H9 (cell line): ENCODE measurements around the gene BPIFB2. TPM values are rescaled to one million over a fixed set of nuclear protein-coding genes. Genes with fewer than 3 reads are reported as not detected.
A peak's percentile ranks its signal among the peaks of the same experiment; 100 is the strongest.

Experiments used
- DNase-seq: peaks from one replicate; pipeline ENCODE4 v3.0.0-alpha.2; 2017
- H2AFZ ChIP-seq: one replicate; pipeline ENCODE4 v1.6.1; 2013; ENCODE audit warnings: mild to moderate bottlenecking, low read length, control low read depth, moderate library complexity
- H2AK5ac ChIP-seq: 2 replicates; pipeline ENCODE4 v1.6.1; 2013; ENCODE audit warnings: low read length, control low read depth, mixed read lengths; ENCODE audit not compliant: insufficient read length
- H2BK120ac ChIP-seq: one replicate; pipeline ENCODE4 v1.6.1; 2013; ENCODE audit warnings: low read depth, mild to moderate bottlenecking, low read length, control low read depth, inconsistent platforms; ENCODE audit not compliant: poor library complexity, severe bottlenecking
- H2BK12ac ChIP-seq: 2 replicates; pipeline ENCODE4 v1.6.1; 2013; ENCODE audit warnings: low read length, control low read depth, mixed read lengths, low read depth; ENCODE audit not compliant: insufficient read length
- H2BK15ac ChIP-seq: 2 replicates; pipeline ENCODE4 v1.6.1; 2013; ENCODE audit warnings: low read depth, low read length, control low read depth
- H2BK20ac ChIP-seq: one replicate; pipeline ENCODE4 v1.6.1; 2013; ENCODE audit warnings: low read depth, mild to moderate bottlenecking, low read length, control low read depth, inconsistent platforms; ENCODE audit not compliant: poor library complexity, severe bottlenecking
- H2BK5ac ChIP-seq: 2 replicates; pipeline ENCODE4 v1.6.1; 2013; ENCODE audit warnings: low read length, control low read depth, mixed read lengths; ENCODE audit not compliant: insufficient read length
- H3K14ac ChIP-seq: 2 replicates; pipeline ENCODE4 v1.6.1; 2013; ENCODE audit warnings: low read length, control low read depth; ENCODE audit not compliant: insufficient read depth
- H3K18ac ChIP-seq: 2 replicates; pipeline ENCODE4 v1.6.1; 2013; ENCODE audit warnings: low read depth, mild to moderate bottlenecking, mixed read lengths, low read length, control low read depth; ENCODE audit not compliant: insufficient read length
- H3K23ac ChIP-seq: 2 replicates; pipeline ENCODE4 v1.6.1; 2013; ENCODE audit warnings: low read length, control low read depth, mixed read lengths, low read depth; ENCODE audit not compliant: insufficient read length
- H3K23me2 ChIP-seq: 2 replicates; pipeline ENCODE4 v1.6.1; 2013; ENCODE audit warnings: low read depth, mild to moderate bottlenecking, mixed read lengths, low read length, control low read depth; ENCODE audit not compliant: insufficient read length, poor library complexity, severe bottlenecking
- H3K27ac ChIP-seq: 2 replicates; pipeline ENCODE4 v1.5.1; 2013; ENCODE audit warnings: low read length, control low read depth, mixed read lengths, low read depth; ENCODE audit not compliant: insufficient read length
- H3K27me3 ChIP-seq: 2 replicates; pipeline ENCODE4 v1.6.1; 2013; ENCODE audit warnings: low read length, control low read depth, inconsistent platforms; ENCODE audit not compliant: insufficient read depth
- H3K4ac ChIP-seq: 2 replicates; pipeline ENCODE4 v1.6.1; 2013; ENCODE audit warnings: low read depth, mild to moderate bottlenecking, control low read depth, inconsistent platforms, low read length, moderate library complexity
- H3K4me1 ChIP-seq: 2 replicates; pipeline ENCODE4 v1.6.1; 2013; ENCODE audit warnings: low read length, control low read depth, inconsistent platforms; ENCODE audit not compliant: insufficient read depth
- H3K4me2 ChIP-seq: 2 replicates; pipeline ENCODE4 v1.6.1; 2013; ENCODE audit warnings: low read length, control low read depth, mixed read lengths; ENCODE audit not compliant: insufficient read length, insufficient read depth
- H3K56ac ChIP-seq: 2 replicates; pipeline ENCODE4 v1.6.1; 2013; ENCODE audit warnings: low read depth, mild to moderate bottlenecking, mixed read lengths, low read length, control low read depth; ENCODE audit not compliant: insufficient read length
- H3K79me1 ChIP-seq: 2 replicates; pipeline ENCODE4 v1.6.1; 2013; ENCODE audit warnings: low read depth, mild to moderate bottlenecking, moderate library complexity, low read length, control low read depth, inconsistent platforms; ENCODE audit not compliant: insufficient read depth, poor library complexity, severe bottlenecking
- H3K79me2 ChIP-seq: 2 replicates; pipeline ENCODE4 v1.6.1; 2013; ENCODE audit warnings: low read length, control low read depth, inconsistent platforms; ENCODE audit not compliant: insufficient read depth
- H3K9ac ChIP-seq: 2 replicates; pipeline ENCODE4 v1.6.1; 2013; ENCODE audit warnings: low read length, control low read depth, mixed read lengths; ENCODE audit not compliant: insufficient read length; ENCODE audit errors: extremely low read depth
- H3K9me3 ChIP-seq: one replicate; pipeline ENCODE4 v1.6.1; 2013; ENCODE audit warnings: low read depth, low read length, inconsistent platforms; ENCODE audit not compliant: control insufficient read depth
- H3T11ph ChIP-seq: one replicate; pipeline ENCODE4 v1.6.1; 2013; ENCODE audit warnings: mild to moderate bottlenecking, low read length, control low read depth, inconsistent platforms
- H4K20me1 ChIP-seq: one replicate; pipeline ENCODE4 v1.6.1; 2013; ENCODE audit not compliant: control insufficient read depth, insufficient read length, insufficient read depth
- H4K5ac ChIP-seq: 2 replicates; pipeline ENCODE4 v1.6.1; 2013; ENCODE audit warnings: low read depth, mild to moderate bottlenecking, mixed read lengths, low read length, control low read depth; ENCODE audit not compliant: insufficient read length
- H4K8ac ChIP-seq: replicated peaks from 2 replicates; pipeline ENCODE4 v1.6.1; 2013; ENCODE audit warnings: low read length, control low read depth, mixed read lengths, low read depth; ENCODE audit not compliant: insufficient read length
- H4K91ac ChIP-seq: 2 replicates; pipeline ENCODE4 v1.6.1; 2013; ENCODE audit warnings: low read depth, mild to moderate bottlenecking, moderate library complexity, mixed read lengths, low read length, control low read depth; ENCODE audit not compliant: insufficient read length
- H3K27ac Mint-ChIP-seq, 3 experiments: 2 replicates in 2 of 3; 3 replicates in 1 of 3; pipeline ENCODE4 v1.8.0; 2020 to 2021; ENCODE audit warnings: mixed read lengths in 3 of 3, mild to moderate bottlenecking in 1 of 3, moderate library complexity in 1 of 3
- H3K27me3 Mint-ChIP-seq: 2 replicates; pipeline ENCODE4 v1.8.0; 2021; ENCODE audit warnings: low read depth, mild to moderate bottlenecking, moderate library complexity, mixed read lengths
- H3K36me3 Mint-ChIP-seq, 3 experiments: 2 replicates in 2 of 3; 3 replicates in 1 of 3; pipeline ENCODE4 v1.8.0; 2020 to 2021; ENCODE audit warnings: low read depth in 3 of 3, mixed read lengths in 3 of 3; ENCODE audit not compliant: insufficient read depth in 1 of 3
- H3K4me1 Mint-ChIP-seq, 2 experiments: 2 replicates each; pipeline ENCODE4 v1.8.0; 2020; ENCODE audit warnings: mixed read lengths in 2 of 2
- H3K4me3 Mint-ChIP-seq, 2 experiments: 2 replicates in 1 of 2; 3 replicates in 1 of 2; pipeline ENCODE4 v1.8.0; 2020 to 2021; ENCODE audit warnings: mild to moderate bottlenecking in 2 of 2, mixed read lengths in 2 of 2, moderate library complexity in 1 of 2
- H3K9me3 Mint-ChIP-seq, 2 experiments: 2 replicates in 1 of 2; 3 replicates in 1 of 2; pipeline ENCODE4 v1.8.0; 2020; ENCODE audit warnings: mild to moderate bottlenecking in 2 of 2, mixed read lengths in 2 of 2, moderate library complexity in 1 of 2
- CTCF ChIP-seq: fragments of 200-600 bp; sonication (generic); conservative IDR thresholded peaks from 3 replicates; pipeline ENCODE4 v1.8.0; 2021; ENCODE audit warnings: antibody characterized with exemption, mild to moderate bottlenecking
- WGBS: extraction: QIAGEN DNeasy Blood & Tissue Kit; methylation state at CpG from one replicate; pipeline ENCODE4 v1.1.7; 2013; ENCODE audit warnings: missing lambda C conversion rate, low lambda C conversion rate, mixed read lengths; ENCODE audit not compliant: insufficient read length; ENCODE audit errors: extremely low coverage; 5-methylcytosine and 5-hydroxymethylcytosine counted together
- total RNA-seq: library from RNA; stranded (reverse); gene quantifications from 2 replicates; pipeline ENCODE4 v1.2.1, GENCODE V29; 2021

BPIFB2 gene
- total RNA-seq, 1 experiment from 2014 or later, result not detected

- DNase-seq, result no peak
- H3K79me2 ChIP-seq, result no peaks in the 10 kb centered on the region
- no peak overlapping the region for H2AFZ ChIP-seq
- H3K4me2 ChIP-seq, result no peak overlapping the region
- H3K56ac ChIP-seq, result no peak overlapping the region
- no peak overlapping the region for H2AK5ac ChIP-seq
- H2BK12ac ChIP-seq, result no peak overlapping the region
- no peaks in the 10 kb centered on the region for H3K23me2 ChIP-seq
- no peaks in the 10 kb centered on the region for H3K27me3 ChIP-seq
- Mint-ChIP-seq H3K36me3 (no peaks in the 10 kb centered on the region), H3K27me3 (no peaks in the 10 kb centered on the region; the same call in none of the 2 replicates), H3K4me1 (no peaks in the 10 kb centered on the region), H3K9me3 (no peaks in the 10 kb centered on the region), H3K27ac (peak overlapping the region in 1 of 3 experiments; percentile 21; a peak in 2 of 7 replicates), H3K4me3 (no peak overlapping the region)
- H3K23ac ChIP-seq, result no peak overlapping the region
- H3K9ac ChIP-seq, result no peak overlapping the region
- no peak overlapping the region for H3K18ac ChIP-seq
- H2BK20ac ChIP-seq, result no peak overlapping the region
- no peak overlapping the region for H2BK15ac ChIP-seq
- H2BK120ac ChIP-seq, result no peak overlapping the region
- H3K4ac ChIP-seq, result no peak overlapping the region
- no peaks in the 10 kb centered on the region for H4K20me1 ChIP-seq
- no peak overlapping the region for H3K27ac ChIP-seq
- no peak overlapping the region for H2BK5ac ChIP-seq
- no peaks in the 10 kb centered on the region for H3K9me3 ChIP-seq
- H3K4me1 ChIP-seq, result no peaks in the 10 kb centered on the region
- no peak overlapping the region for H4K5ac ChIP-seq
- no peak overlapping the region for H4K8ac ChIP-seq
- WGBS, result no CpG with 5 or more reads among the region's 9 CpGs
- no peak overlapping the region for H3K14ac ChIP-seq
- no peak overlapping the region for H4K91ac ChIP-seq
- TF ChIP-seq CTCF, result no peak
- H3K79me1 ChIP-seq, result no peaks in the 10 kb centered on the region
- H3T11ph ChIP-seq, result no peak overlapping the region
Observed at GRCh38 chr20:33065785-33066184, 58.3 kb downstream of the BPIFB2 start.
